ENCODE data around the gene UGT1A7.

Gene UGT1A7

DNA sequence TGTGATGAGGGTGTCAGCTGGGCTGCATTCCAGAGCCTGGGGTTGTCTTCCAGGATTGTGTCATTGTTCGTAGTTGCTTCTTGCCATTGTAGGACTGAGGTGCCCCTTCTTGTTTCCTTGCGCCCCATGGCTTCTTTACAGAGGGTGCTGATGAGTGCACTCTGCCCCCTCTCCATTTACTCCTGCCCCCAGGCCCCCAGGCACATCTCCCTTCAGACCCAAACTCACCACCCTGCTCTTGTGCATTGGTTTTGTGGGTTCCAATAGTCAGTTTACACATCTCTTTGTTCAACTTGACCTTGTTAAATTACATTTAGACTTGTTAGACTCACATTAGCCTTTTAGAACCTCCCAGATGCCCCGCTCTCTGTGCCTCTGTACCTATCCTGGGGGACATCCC is 139.5 kb downstream of the UGT1A7 start:
- Histone ChIP-seq H3K27me3 (replicated peaks; ENCODE audit: control insufficient read depth, insufficient read depth, low read length, poor library complexity, severe bottlenecking) (no peaks in the 10 kb centered on the region), H3K27ac (ENCODE audit: insufficient read depth, low read length, poor library complexity, severe bottlenecking) (no peak overlapping the region), H3K4me1 (ENCODE audit: control insufficient read depth, insufficient read depth, low read length, poor library complexity, severe bottlenecking) (no peaks in the 10 kb centered on the region), H3K4me3 (ENCODE audit: insufficient read depth, low read depth, low read length, poor library complexity, severe bottlenecking) (no peak overlapping the region), H3K36me3 (ENCODE audit: control insufficient read depth, insufficient read depth, low read length) (no peaks in the 10 kb centered on the region), H3K9me3 (ENCODE audit: control insufficient read depth, low read length) (no peaks in the 10 kb centered on the region)
- DNase-seq = no peak

- Histone ChIP-seq H3K36me3 (ENCODE audit: control insufficient read depth, insufficient read depth, low read length) (no peaks in the 10 kb centered on the region), H3K4me3 (ENCODE audit: insufficient read depth, low read depth, low read length, poor library complexity, severe bottlenecking) (no peak overlapping the region), H3K27me3 (replicated peaks; ENCODE audit: control insufficient read depth, insufficient read depth, low read length, poor library complexity, severe bottlenecking) (no peaks in the 10 kb centered on the region), H3K4me1 (ENCODE audit: control insufficient read depth, insufficient read depth, low read length, poor library complexity, severe bottlenecking) (no peaks in the 10 kb centered on the region), H3K9me3 (ENCODE audit: control insufficient read depth, low read length) (no peaks in the 10 kb centered on the region), H3K27ac (ENCODE audit: insufficient read depth, low read length, poor library complexity, severe bottlenecking) (no peak overlapping the region)
- DNase-seq = no peak
These were observed 140.0 kb downstream of the UGT1A7 start for GRCh38 chr2:233821709-233822100.

GRCh38 chr2:233822101-233822771 is 140.5 kb downstream of the UGT1A7 start:
- no peaks in the 10 kb centered on the region for H3K36me3 ChIP-seq (ENCODE audit: control insufficient read depth, insufficient read depth, low read length)
- no peak for DNase-seq

More at GRCh38 chr2:233822101-233822771, 140.5 kb downstream of the UGT1A7 start:
- Histone ChIP-seq H3K4me3 (ENCODE audit: insufficient read depth, low read depth, low read length, poor library complexity, severe bottlenecking) (no peak overlapping the region), H3K27me3 (replicated peaks; ENCODE audit: control insufficient read depth, insufficient read depth, low read length, poor library complexity, severe bottlenecking) (no peaks in the 10 kb centered on the region), H3K9me3 (ENCODE audit: control insufficient read depth, low read length) (no peaks in the 10 kb centered on the region), H3K27ac (ENCODE audit: insufficient read depth, low read length, poor library complexity, severe bottlenecking) (no peak overlapping the region), H3K4me1 (ENCODE audit: control insufficient read depth, insufficient read depth, low read length, poor library complexity, severe bottlenecking) (no peaks in the 10 kb centered on the region)

Measured in effector memory CD4-positive, alpha-beta T cell (primary cell).